Spleen (tissue), 11 donors: ENCODE results near the gene PLCB1. TPM values are rescaled to one million over a fixed set of nuclear protein-coding genes. Genes with fewer than 3 reads are reported as not detected.

Experiments
- DNase-seq: peaks from one replicate; pipeline ENCODE4 v3.0.0-alpha.2; 2020
- H3K27ac ChIP-seq, 8 donors: fragments of 200-600 bp; sonication (generic) in 7 of 8; 1 replicate in 4 of 8; 2 replicates in 4 of 8; pipeline versions ENCODE4 v1.5.0 to v1.8.0; 2016 to 2021; ENCODE audit warnings: inconsistent platforms in 4 of 8, mild to moderate bottlenecking in 4 of 8, moderate library complexity in 1 of 8
- H3K27me3 ChIP-seq, 7 donors: fragments of 200-600 bp; sonication (generic) in 6 of 7; replicated peaks in 1 of 7; 1 replicate in 4 of 7; 2 replicates in 3 of 7; pipeline versions ENCODE4 v1.5.0 to v1.8.0; 2016 to 2021; ENCODE audit warnings: inconsistent platforms in 3 of 7, mild to moderate bottlenecking in 1 of 7
- H3K36me3 ChIP-seq, 6 donors: fragments of 200-600 bp; sonication (generic) in 5 of 6; 1 replicate in 4 of 6; 2 replicates in 2 of 6; pipeline versions ENCODE4 v1.5.0 to v1.8.0; 2016 to 2021; ENCODE audit warnings: inconsistent platforms in 2 of 6
- H3K4me1 ChIP-seq, 6 donors: fragments of 200-600 bp; sonication (generic) in 5 of 6; 1 replicate in 3 of 6; 2 replicates in 3 of 6; pipeline versions ENCODE4 v1.5.0 to v1.8.0; 2016 to 2021; ENCODE audit warnings: inconsistent platforms in 3 of 6
- H3K4me3 ChIP-seq, 8 donors: fragments of 200-600 bp; sonication (generic) in 7 of 8; 1 replicate in 4 of 8; 2 replicates in 4 of 8; pipeline versions ENCODE4 v1.5.0 to v1.8.0; 2016 to 2021; ENCODE audit warnings: inconsistent platforms in 4 of 8, mild to moderate bottlenecking in 4 of 8, moderate library complexity in 2 of 8
- H3K9me3 ChIP-seq, 8 donors: fragments of 200-600 bp; sonication (generic) in 7 of 8; 1 replicate in 4 of 8; 2 replicates in 4 of 8; pipeline versions ENCODE4 v1.5.0 to v1.8.0; 2016 to 2021; ENCODE audit warnings: inconsistent platforms in 4 of 8
- POLR2A ChIP-seq, 3 donors: fragments of 450-650 bp; IDR thresholded peaks; one replicate each; pipeline ENCODE4 v1.5.1; 2017; ENCODE audit warnings: antibody characterized with exemption in 3 of 3, mild to moderate bottlenecking in 1 of 3
- POLR2AphosphoS5 ChIP-seq, 3 donors: sonication (generic); formaldehyde crosslinking; IDR thresholded peaks; one replicate each; pipeline ENCODE4 v1.5.1; 2017; ENCODE audit warnings: antibody characterized with exemption in 3 of 3
- WGBS, 5 donors: extraction: QIAGEN DNeasy Blood & Tissue Kit in 3 of 5; methylation state at CpG; one replicate each; pipeline versions ENCODE4 v1.1.5 to v1.1.7; 2013 to 2018; 5-methylcytosine and 5-hydroxymethylcytosine counted together
- intact Hi-C: fragments of 100-400 bp; cut with DNase I; formaldehyde crosslinking; loops from one replicate; pipeline ENCODE4 v1.15.0; 2023; ENCODE audit warnings: low total_unique reads
- polyA plus RNA-seq, 3 donors: library from polyadenylated mRNA; stranded (reverse); fragments of 200-250 nt; gene quantifications; one replicate each; pipeline ENCODE4 v1.2.1, GENCODE V29; 2013
- total RNA-seq, 7 donors: library from RNA; depleted of rRNA in 3 of 7; stranded (reverse); fragments of >200 nt in 3 of 7; fragmentation: NEBNext Ultra II Directional in 4 of 7; extraction: Animal tissue kit (Norgen Biotek cat#: 25700) in 4 of 7; gene quantifications; one replicate each; pipeline versions ENCODE4 v1.1.0 to v1.2.1, GENCODE V29; 2016 to 2021
- TF ChIP-seq, protein P1 (sequence below), 11 experiments: fragments of 200-600 bp in 7 of 11; fragments of 450-650 bp in 4 of 11; sonication (generic) in 4 of 11; IDR thresholded peaks in 8 of 11; conservative IDR thresholded peaks in 3 of 11; 1 replicate in 7 of 11; 2 replicates in 4 of 11; pipeline versions ENCODE4 v1.4.0 to v1.8.0; 2016 to 2021; ENCODE audit warnings: antibody characterized with exemption in 11 of 11, inconsistent platforms in 4 of 11, mild to moderate bottlenecking in 1 of 11
- donor health status: healthy with polysubstance abuse.
- donor health status: DM: no; HTN: no; CAD: no; lungs with moderate emphysema.
- donor health status: DM: no; HTN: no; CAD: no.
- donor health status: Bipolar disorder and iron deficiency.
- donor health status: healthy.
- donor health status: DM: no; HTN: no; CAD: no.
- donor health status: DM: yes; HTN: yes; CAD: no.

PLCB1 gene
- total and polyA plus RNA-seq, 10 donors: 1.0 to 33.7 (median 16.2) TPM

DNA sequence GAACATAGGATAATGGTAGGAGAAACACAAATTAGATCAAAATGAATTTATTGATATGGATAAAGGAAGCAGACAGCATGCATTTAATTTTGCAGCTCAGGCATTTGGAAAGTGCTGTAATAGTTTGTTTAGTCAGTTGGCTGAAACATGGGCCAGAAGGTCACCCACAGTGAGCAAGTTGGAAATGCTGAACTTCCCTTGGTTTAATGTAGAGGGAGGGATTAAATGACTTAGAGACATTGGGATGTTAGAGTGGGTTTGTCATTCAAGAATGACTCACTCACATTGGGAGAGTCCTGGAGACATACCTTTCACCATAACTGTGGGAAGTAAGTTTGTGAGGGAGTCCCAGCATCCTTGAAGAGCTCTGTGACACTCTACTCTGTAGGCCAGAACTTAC lies 705.3 kb downstream of the PLCB1 start:
- Histone ChIP-seq H3K4me3 (no peak overlapping the region), H3K36me3 (no peaks in the 10 kb centered on the region), H3K27me3 (no peaks in the 10 kb centered on the region), H3K9me3 (no peaks in the 10 kb centered on the region), H3K4me1 (no peaks in the 10 kb centered on the region), H3K27ac (no peak overlapping the region)
- intact Hi-C loops: no loop called here
- no peak for DNase-seq
- TF ChIP-seq, protein P1, sequence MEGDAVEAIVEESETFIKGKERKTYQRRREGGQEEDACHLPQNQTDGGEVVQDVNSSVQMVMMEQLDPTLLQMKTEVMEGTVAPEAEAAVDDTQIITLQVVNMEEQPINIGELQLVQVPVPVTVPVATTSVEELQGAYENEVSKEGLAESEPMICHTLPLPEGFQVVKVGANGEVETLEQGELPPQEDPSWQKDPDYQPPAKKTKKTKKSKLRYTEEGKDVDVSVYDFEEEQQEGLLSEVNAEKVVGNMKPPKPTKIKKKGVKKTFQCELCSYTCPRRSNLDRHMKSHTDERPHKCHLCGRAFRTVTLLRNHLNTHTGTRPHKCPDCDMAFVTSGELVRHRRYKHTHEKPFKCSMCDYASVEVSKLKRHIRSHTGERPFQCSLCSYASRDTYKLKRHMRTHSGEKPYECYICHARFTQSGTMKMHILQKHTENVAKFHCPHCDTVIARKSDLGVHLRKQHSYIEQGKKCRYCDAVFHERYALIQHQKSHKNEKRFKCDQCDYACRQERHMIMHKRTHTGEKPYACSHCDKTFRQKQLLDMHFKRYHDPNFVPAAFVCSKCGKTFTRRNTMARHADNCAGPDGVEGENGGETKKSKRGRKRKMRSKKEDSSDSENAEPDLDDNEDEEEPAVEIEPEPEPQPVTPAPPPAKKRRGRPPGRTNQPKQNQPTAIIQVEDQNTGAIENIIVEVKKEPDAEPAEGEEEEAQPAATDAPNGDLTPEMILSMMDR (IDR thresholded peaks at IDR 0.05 in 8 of 11, conservative IDR thresholded peaks at IDR 0.05 in 3 of 11): no peak
- no peak for TF ChIP-seq POLR2A (IDR thresholded peaks at IDR 0.05)
- TF ChIP-seq POLR2AphosphoS5 (IDR thresholded peaks at IDR 0.05): no peak

DNA sequence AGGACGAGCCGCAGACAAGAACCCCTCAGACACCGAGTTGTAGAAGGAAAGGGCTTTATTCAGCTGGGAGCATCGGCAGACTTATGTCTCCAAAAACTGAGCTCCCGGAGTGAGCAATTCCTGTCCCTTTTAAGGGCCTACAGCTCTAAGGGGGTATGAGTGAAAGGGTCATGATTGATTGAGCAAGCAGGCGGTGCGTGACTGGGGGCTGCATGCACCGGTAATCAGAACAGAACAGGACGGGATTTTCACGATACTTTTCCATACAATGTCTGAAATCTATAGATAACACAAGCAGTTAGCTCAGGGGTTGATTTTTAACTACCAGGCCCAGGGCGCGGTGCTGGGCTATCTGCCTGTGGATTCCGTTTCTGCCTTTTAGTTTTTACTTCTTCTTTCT lies 710.5 kb downstream of the PLCB1 start:
- DNase-seq: no peak
- TF ChIP-seq POLR2A (IDR thresholded peaks at IDR 0.05) (no peak), POLR2AphosphoS5 (IDR thresholded peaks at IDR 0.05) (no peak)
- TF ChIP-seq, protein P1 (IDR thresholded peaks at IDR 0.05 in 8 of 11, conservative IDR thresholded peaks at IDR 0.05 in 3 of 11): no peak
- Histone ChIP-seq H3K27me3 (no peaks in the 10 kb centered on the region), H3K9me3 (no peaks in the 10 kb centered on the region), H3K27ac (no peak overlapping the region), H3K4me1 (no peaks in the 10 kb centered on the region), H3K4me3 (no peak overlapping the region), H3K36me3 (no peaks in the 10 kb centered on the region)
- intact Hi-C loops: no loop called here
- WGBS, 5 donors: 86 to 93% (median 88%) methylated on average over 13 of the region's 13 CpGs

DNA sequence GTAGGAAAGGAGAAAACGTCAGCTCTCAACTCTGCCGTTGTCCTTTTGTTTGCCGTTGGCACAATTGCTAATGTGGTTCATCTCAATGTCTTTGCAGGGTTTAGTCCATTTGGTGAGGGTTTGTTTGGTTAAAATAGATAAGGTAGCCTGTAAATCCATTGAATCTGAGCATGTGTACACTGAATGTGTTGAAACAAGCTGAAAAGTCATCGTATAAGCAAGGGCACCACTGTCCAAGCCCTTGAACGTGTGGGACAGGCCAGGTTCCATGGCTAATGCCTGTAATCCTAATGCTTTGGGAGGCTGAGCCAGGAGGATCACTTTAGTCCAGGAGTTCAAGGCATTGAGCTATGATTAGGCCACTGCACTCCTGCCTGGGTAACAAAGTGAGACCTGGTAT lies 712.1 kb downstream of the PLCB1 start:
- no peaks in the 10 kb centered on the region for H3K4me1 ChIP-seq
- no peaks in the 10 kb centered on the region for H3K27me3 ChIP-seq
- H3K4me3 ChIP-seq: no peak overlapping the region
- no peak overlapping the region for H3K27ac ChIP-seq
- no peaks in the 10 kb centered on the region for H3K36me3 ChIP-seq
- no peaks in the 10 kb centered on the region for H3K9me3 ChIP-seq
- 88 to 95% (median 93%) methylated on average over 5 of the region's 5 CpGs for WGBS, 5 donors
- TF ChIP-seq POLR2A (IDR thresholded peaks at IDR 0.05) (no peak), POLR2AphosphoS5 (IDR thresholded peaks at IDR 0.05) (no peak)
- TF ChIP-seq, protein P1 (IDR thresholded peaks at IDR 0.05 in 8 of 11, conservative IDR thresholded peaks at IDR 0.05 in 3 of 11): no peak
- no peak for DNase-seq
- intact Hi-C loops: no loop called here

DNA sequence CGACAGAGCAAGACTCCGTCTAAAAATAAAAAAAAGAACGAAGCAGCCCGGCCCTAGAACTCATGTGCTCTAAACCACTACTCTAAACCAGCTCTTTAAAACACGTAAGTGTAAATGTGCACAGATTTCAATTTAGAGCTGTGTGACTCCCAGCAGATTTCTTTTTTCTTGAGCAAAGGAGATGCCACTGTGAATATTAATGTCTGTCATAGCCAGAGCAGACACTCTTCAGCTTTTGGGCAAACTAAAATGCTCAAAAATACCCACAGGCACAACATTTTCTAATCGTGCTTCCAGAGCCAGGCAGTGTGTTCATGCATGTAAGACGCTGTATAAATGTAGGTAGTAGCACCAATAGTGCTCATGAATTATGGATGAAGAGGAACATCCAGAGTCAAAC lies 717.9 kb downstream of the PLCB1 start:
- Histone ChIP-seq H3K27ac (no peak overlapping the region), H3K4me1 (peaks cover 0 to 8% (median 0%) of the 10 kb centered on the region in 6 donors), H3K9me3 (no peaks in the 10 kb centered on the region), H3K36me3 (no peaks in the 10 kb centered on the region), H3K4me3 (no peak overlapping the region), H3K27me3 (no peaks in the 10 kb centered on the region)
- no peak for DNase-seq
- 88 to 98% (median 92%) methylated on average over 7 of the region's 7 CpGs for WGBS, 5 donors
- TF ChIP-seq POLR2AphosphoS5 (IDR thresholded peaks at IDR 0.05): no peak
- no peak for TF ChIP-seq POLR2A (IDR thresholded peaks at IDR 0.05)
- TF ChIP-seq, protein P1 (IDR thresholded peaks at IDR 0.05 in 8 of 11, conservative IDR thresholded peaks at IDR 0.05 in 3 of 11): no peak
- intact Hi-C loops: loop anchor here (10.0 kb wide), 1 partner anchor 505 kb away; no protein-coding TSS in a partner anchor
